HEK293 (cell line): Measurements from ENCODE around the gene PTPN4.

Source experiments
- CTCF ChIA-PET: fragments of 350-600 bp; formaldehyde crosslinking; extraction: SDS; loops from one replicate; lab custom pipeline; 2021; ENCODE audit warnings: antibody characterized with exemption; lab: Yijun Ruan, JAX
- POLR2A ChIA-PET: fragments of 300-600 bp; formaldehyde crosslinking; extraction: SDS; loops from one replicate; lab custom pipeline; 2020; ENCODE audit warnings: antibody characterized with exemption, inconsistent platforms; lab: Yijun Ruan, JAX
- H3K27ac ChIP-seq: fragments of 200-500 bp; sonication (Bioruptor generic); 2 replicates; pipeline ENCODE4 v1.5.1; 2014; ENCODE audit warnings: low read depth, low read length, control low read depth, inconsistent platforms; ENCODE audit errors: extremely low read depth
- H3K36me3 ChIP-seq, 2 experiments: fragments of 200-500 bp in 1 of 2; sonication (Bioruptor generic) in 1 of 2; 1 replicate in 1 of 2; 2 replicates in 1 of 2; pipeline ENCODE4 v1.5.1; 2014 to 2017; ENCODE audit warnings: inconsistent platforms in 2 of 2, low read length in 2 of 2; ENCODE audit not compliant: control insufficient read depth in 2 of 2, insufficient read depth in 1 of 2
- H3K4me1 ChIP-seq: fragments of 200-500 bp; sonication (Bioruptor generic); 2 replicates; pipeline ENCODE4 v1.5.1; 2014; ENCODE audit warnings: mild to moderate bottlenecking, low read length, inconsistent platforms; ENCODE audit not compliant: control insufficient read depth, insufficient read depth
- H3K4me3 ChIP-seq: 2 replicates; pipeline ENCODE4 v1.5.1; 2011; ENCODE audit warnings: low read depth, mild to moderate bottlenecking, control low read depth, low read length, moderate library complexity
- H3K9me3 ChIP-seq: fragments of 200-500 bp; sonication (Bioruptor generic); 2 replicates; pipeline ENCODE4 v1.5.1; 2014; ENCODE audit warnings: low read depth, low read length, inconsistent platforms; ENCODE audit not compliant: control insufficient read depth, insufficient read depth
- GLI2 ChIP-seq: fragments of 450-650 bp; formaldehyde crosslinking; IDR thresholded peaks from 2 replicates; pipeline ENCODE4; 2017; ENCODE audit warnings: missing biosample characterization, missing genetic modification characterization, low read depth, borderline replicate concordance
- KLF1 ChIP-seq: fragments of 450-650 bp; formaldehyde crosslinking; IDR thresholded peaks from 2 replicates; pipeline ENCODE4 v1.5.1; 2016; ENCODE audit warnings: missing biosample characterization, missing genetic modification characterization
- KLF7 ChIP-seq: fragments of 450-650 bp; formaldehyde crosslinking; IDR thresholded peaks from 2 replicates; pipeline ENCODE4 v1.5.1; 2016; ENCODE audit warnings: missing biosample characterization, missing genetic modification characterization, borderline replicate concordance
- KLF9 ChIP-seq: fragments of 450-650 bp; formaldehyde crosslinking; IDR thresholded peaks from 2 replicates; pipeline ENCODE4 v1.5.1; 2016; ENCODE audit warnings: missing biosample characterization, missing genetic modification characterization, low read depth
- PRDM1 ChIP-seq: fragments of 450-650 bp; formaldehyde crosslinking; IDR thresholded peaks from 2 replicates; pipeline ENCODE4; 2016; ENCODE audit warnings: missing biosample characterization, missing genetic modification characterization
- TCF7L2 ChIP-seq: IDR thresholded peaks from 2 replicates; pipeline ENCODE4 v1.6.1; 2011; ENCODE audit warnings: low read depth, mild to moderate bottlenecking, inconsistent platforms, low read length, moderate library complexity, borderline replicate concordance
- ZFP41 ChIP-seq: fragments of 450-650 bp; formaldehyde crosslinking; IDR thresholded peaks from 2 replicates; pipeline ENCODE4 v1.5.1; 2016; ENCODE audit warnings: missing biosample characterization, missing genetic modification characterization, borderline replicate concordance
- ZIC2 ChIP-seq: fragments of 450-650 bp; formaldehyde crosslinking; IDR thresholded peaks from 2 replicates; pipeline ENCODE4 v1.5.1; 2016; ENCODE audit warnings: missing biosample characterization, missing genetic modification characterization
- ZNF114 ChIP-seq: fragments of 450-650 bp; formaldehyde crosslinking; IDR thresholded peaks from 2 replicates; pipeline ENCODE4 v1.5.0; 2017; ENCODE audit warnings: missing biosample characterization, missing genetic modification characterization
- ZNF473 ChIP-seq: fragments of 450-650 bp; formaldehyde crosslinking; IDR thresholded peaks from 2 replicates; pipeline ENCODE4 v1.5.1; 2017; ENCODE audit warnings: missing biosample characterization, missing genetic modification characterization
- ZNF544 ChIP-seq: fragments of 450-650 bp; formaldehyde crosslinking; IDR thresholded peaks from 2 replicates; pipeline ENCODE4 v1.5.0; 2017; ENCODE audit warnings: missing biosample characterization, missing genetic modification characterization
- ZNF580 ChIP-seq: fragments of 450-650 bp; formaldehyde crosslinking; IDR thresholded peaks from 2 replicates; pipeline ENCODE4 v1.5.1; 2016; ENCODE audit warnings: missing biosample characterization, missing genetic modification characterization
- ZNF629 ChIP-seq: fragments of 450-650 bp; formaldehyde crosslinking; IDR thresholded peaks from 2 replicates; pipeline ENCODE4 v1.5.1; 2017; ENCODE audit warnings: missing biosample characterization, missing genetic modification characterization
- ZNF707 ChIP-seq: fragments of 450-650 bp; formaldehyde crosslinking; IDR thresholded peaks from 2 replicates; pipeline ENCODE4 v1.5.1; 2016; ENCODE audit warnings: missing biosample characterization, missing genetic modification characterization
- ZNF843 ChIP-seq: fragments of 450-650 bp; formaldehyde crosslinking; IDR thresholded peaks from 2 replicates; pipeline ENCODE4 v1.5.1; 2016; ENCODE audit warnings: missing biosample characterization, missing genetic modification characterization
- TF ChIP-seq, protein P1 (sequence below): IDR thresholded peaks from 2 replicates; pipeline ENCODE4 v1.6.1; 2011; ENCODE audit warnings: mild to moderate bottlenecking, low read depth, low read length, borderline replicate concordance
- TF ChIP-seq, protein P2 (sequence below): fragments of 450-650 bp; formaldehyde crosslinking; IDR thresholded peaks from 2 replicates; pipeline ENCODE4 v1.5.1; 2016; ENCODE audit warnings: missing biosample characterization, missing genetic modification characterization
- TF ChIP-seq, protein P3 (sequence below): fragments of 450-650 bp; formaldehyde crosslinking; optimal IDR thresholded peaks from 2 replicates; pipeline ENCODE3; 2016; ENCODE audit warnings: missing biosample characterization, mild to moderate bottlenecking, missing genetic modification characterization

The PTPN4 gene

DNA sequence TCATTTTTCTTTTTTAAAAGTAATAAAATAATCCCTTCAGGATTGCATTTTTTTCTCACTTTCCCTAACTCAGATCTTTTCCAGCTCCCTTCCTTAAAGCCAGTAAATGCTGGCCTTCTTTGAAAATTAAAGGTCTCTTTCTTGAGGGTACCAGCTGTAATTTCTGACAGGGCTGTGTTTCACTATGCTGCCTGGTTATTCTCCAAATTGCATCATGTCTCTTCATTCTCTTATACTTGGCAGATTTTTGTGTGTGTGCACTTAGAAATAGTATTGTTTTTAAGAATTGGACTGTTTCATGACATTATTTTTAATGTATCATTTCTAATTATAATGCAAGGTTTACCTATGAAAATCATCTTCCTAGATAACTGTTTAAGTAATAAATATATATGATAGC lies 181.1 kb downstream of the PTPN4 start:
- ChIA-PET POLR2A (no interaction called here), CTCF (interaction anchor here (0.7 kb wide), 1 partner anchor 747 kb away, joined by 3 read pairs; no protein-coding TSS in a partner anchor)
- no peak overlapping the region for H3K4me3 ChIP-seq
- H3K27ac ChIP-seq, result no peak overlapping the region
- peaks cover 11 to 14% of the 10 kb centered on the region in 2 experiments for H3K36me3 ChIP-seq
- TF ChIP-seq ZNF473 (tag by site-specific recombination), result no peak
- no peak for TF ChIP-seq ZNF707 (tag by site-specific recombination)
- TF ChIP-seq, protein P1, sequence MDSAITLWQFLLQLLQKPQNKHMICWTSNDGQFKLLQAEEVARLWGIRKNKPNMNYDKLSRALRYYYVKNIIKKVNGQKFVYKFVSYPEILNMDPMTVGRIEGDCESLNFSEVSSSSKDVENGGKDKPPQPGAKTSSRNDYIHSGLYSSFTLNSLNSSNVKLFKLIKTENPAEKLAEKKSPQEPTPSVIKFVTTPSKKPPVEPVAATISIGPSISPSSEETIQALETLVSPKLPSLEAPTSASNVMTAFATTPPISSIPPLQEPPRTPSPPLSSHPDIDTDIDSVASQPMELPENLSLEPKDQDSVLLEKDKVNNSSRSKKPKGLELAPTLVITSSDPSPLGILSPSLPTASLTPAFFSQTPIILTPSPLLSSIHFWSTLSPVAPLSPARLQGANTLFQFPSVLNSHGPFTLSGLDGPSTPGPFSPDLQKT, result no peak
- TF ChIP-seq KLF7 (tag by site-specific recombination), result no peak
- TF ChIP-seq ZNF114 (tag by site-specific recombination), result no peak
- TF ChIP-seq, protein P2, sequence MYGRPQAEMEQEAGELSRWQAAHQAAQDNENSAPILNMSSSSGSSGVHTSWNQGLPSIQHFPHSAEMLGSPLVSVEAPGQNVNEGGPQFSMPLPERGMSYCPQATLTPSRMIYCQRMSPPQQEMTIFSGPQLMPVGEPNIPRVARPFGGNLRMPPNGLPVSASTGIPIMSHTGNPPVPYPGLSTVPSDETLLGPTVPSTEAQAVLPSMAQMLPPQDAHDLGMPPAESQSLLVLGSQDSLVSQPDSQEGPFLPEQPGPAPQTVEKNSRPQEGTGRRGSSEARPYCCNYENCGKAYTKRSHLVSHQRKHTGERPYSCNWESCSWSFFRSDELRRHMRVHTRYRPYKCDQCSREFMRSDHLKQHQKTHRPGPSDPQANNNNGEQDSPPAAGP (tag by site-specific recombination), result no peak
- no peaks in the 10 kb centered on the region for H3K4me1 ChIP-seq
- no peaks in the 10 kb centered on the region for H3K9me3 ChIP-seq

DNA sequence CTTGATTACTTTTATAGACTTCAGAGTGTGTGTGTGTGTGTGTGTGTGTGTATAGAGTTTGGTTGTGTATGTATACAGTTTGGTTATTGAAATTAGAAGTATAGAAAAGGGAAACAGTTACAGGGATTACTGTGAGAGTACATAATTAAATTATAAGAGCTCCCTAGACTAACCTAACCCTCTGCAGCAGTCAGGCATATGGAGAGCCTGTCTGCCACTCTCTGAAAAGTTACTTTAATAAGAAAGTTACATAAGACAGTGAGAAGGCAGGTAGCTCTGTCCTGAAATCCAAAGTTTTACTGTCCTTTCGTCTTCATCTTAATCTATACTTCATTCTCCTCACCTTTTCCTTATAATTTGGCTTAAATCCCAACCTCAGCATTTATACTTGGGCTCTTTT lies 181.7 kb downstream of the PTPN4 start:
- H3K4me1 ChIP-seq, result no peaks in the 10 kb centered on the region
- no peak overlapping the region for H3K4me3 ChIP-seq
- POLR2A ChIA-PET, result no interaction called here
- CTCF ChIA-PET, result interaction anchor here (0.6 to 0.8 kb wide), 3 partner anchors 23 to 747 kb away, joined by 3 to 4 read pairs (median 3); no protein-coding TSS in a partner anchor
- no peaks in the 10 kb centered on the region for H3K9me3 ChIP-seq
- no peak for TF ChIP-seq ZFP41
- no peak for TF ChIP-seq ZNF629
- no peak for TF ChIP-seq ZNF580
- TF ChIP-seq KLF9 (tag by site-specific recombination), result no peak
- no peak for TF ChIP-seq KLF1
- no peak overlapping the region for H3K27ac ChIP-seq
- H3K36me3 ChIP-seq, result peaks cover 10 to 14% of the 10 kb centered on the region in 2 experiments

DNA sequence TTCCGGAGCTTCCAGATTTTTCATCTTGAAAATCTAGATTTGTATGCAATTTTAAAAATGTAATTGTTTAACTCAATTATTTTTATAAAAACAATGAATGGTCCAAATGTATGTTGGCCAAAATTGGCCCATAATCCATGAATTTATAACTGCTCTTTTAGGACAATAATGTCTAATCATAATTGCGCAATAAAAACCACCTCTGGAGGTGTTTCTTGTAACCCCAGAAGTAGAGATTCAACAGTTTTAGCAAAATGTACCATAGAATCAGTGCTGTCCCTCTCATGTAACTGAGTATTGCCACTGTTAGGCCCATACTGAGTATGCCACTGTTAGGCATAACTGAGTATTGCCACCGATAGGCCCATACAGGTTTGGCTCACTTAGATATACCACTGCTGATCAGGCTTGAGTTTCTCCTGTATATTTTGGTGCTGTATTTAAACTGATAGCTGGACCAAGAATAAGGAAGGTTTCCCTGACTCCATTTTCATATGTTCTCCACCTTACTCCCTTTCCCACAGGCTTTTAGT lies 182.3 kb downstream of the PTPN4 start:
- ChIA-PET CTCF (interaction anchor here (0.6 to 0.8 kb wide), 3 partner anchors 22 to 116 kb away, joined by 3 to 4 read pairs (median 3); no protein-coding TSS in a partner anchor), POLR2A (no interaction called here)

More for the DNA sequence above, 182.3 kb downstream of the PTPN4 start:
- Histone ChIP-seq H3K36me3 (peaks cover 11 to 15% of the 10 kb centered on the region in 2 experiments), H3K9me3 (no peaks in the 10 kb centered on the region), H3K4me1 (no peaks in the 10 kb centered on the region), H3K27ac (no peak overlapping the region), H3K4me3 (no peak overlapping the region)
- TF ChIP-seq TCF7L2 (no peak), ZIC2 (no peak), GLI2 (no peak), PRDM1 (tag by site-specific recombination) (no peak), ZNF114 (tag by site-specific recombination) (no peak), ZNF843 (tag by site-specific recombination) (no peak), ZNF544 (tag by site-specific recombination) (no peak)
- TF ChIP-seq, protein P3, sequence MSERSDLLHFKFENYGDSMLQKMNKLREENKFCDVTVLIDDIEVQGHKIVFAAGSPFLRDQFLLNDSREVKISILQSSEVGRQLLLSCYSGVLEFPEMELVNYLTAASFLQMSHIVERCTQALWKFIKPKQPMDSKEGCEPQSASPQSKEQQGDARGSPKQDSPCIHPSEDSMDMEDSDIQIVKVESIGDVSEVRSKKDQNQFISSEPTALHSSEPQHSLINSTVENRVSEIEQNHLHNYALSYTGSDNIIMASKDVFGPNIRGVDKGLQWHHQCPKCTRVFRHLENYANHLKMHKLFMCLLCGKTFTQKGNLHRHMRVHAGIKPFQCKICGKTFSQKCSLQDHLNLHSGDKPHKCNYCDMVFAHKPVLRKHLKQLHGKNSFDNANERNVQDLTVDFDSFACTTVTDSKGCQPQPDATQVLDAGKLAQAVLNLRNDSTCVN, result no peak
